Ectodermal cell (in vitro differentiated cells): ENCODE results near the gene PLEKHA7.
"Not testable (repeated sequence)": the region's sequence is repeated elsewhere in the genome, so short reads cannot be mapped to it uniquely, and the experiment has no call there.

Experiments used
- H3K27ac ChIP-seq: 2 replicates; pipeline ENCODE4 v1.7.0; 2013; ENCODE audit warnings: mild to moderate bottlenecking, low read depth, low read length; ENCODE audit not compliant: insufficient read depth, poor library complexity, severe bottlenecking
- H3K27me3 ChIP-seq: 2 replicates; pipeline ENCODE4 v1.7.0; 2013; ENCODE audit warnings: mild to moderate bottlenecking, low read length; ENCODE audit not compliant: insufficient read depth, control insufficient read depth, poor library complexity, severe bottlenecking
- H3K36me3 ChIP-seq: one replicate; pipeline ENCODE4 v1.7.0; 2013; ENCODE audit warnings: low read length; ENCODE audit not compliant: control insufficient read depth, insufficient read depth
- H3K4me1 ChIP-seq: one replicate; pipeline ENCODE4 v1.7.0; 2013; ENCODE audit warnings: low read length; ENCODE audit not compliant: control insufficient read depth, insufficient read depth
- H3K4me3 ChIP-seq: 2 replicates; pipeline ENCODE4 v1.7.0; 2013; ENCODE audit warnings: low read depth, low read length, control low read depth; ENCODE audit not compliant: insufficient read depth
- H3K9me3 ChIP-seq: 2 replicates; pipeline ENCODE4 v1.7.0; 2013; ENCODE audit warnings: mild to moderate bottlenecking, low read length, moderate library complexity; ENCODE audit not compliant: control insufficient read depth
- WGBS, 2 experiments: methylation state at CpG; one replicate each; pipeline ENCODE4 v1.1.7; 2013; ENCODE audit warnings: missing lambda C conversion rate in 2 of 2; 5-methylcytosine and 5-hydroxymethylcytosine counted together

PLEKHA7 gene

GRCh38 chr11:17010851-17011420, 3.3 kb downstream of the PLEKHA7 start:
- no peaks in the 10 kb centered on the region for H3K9me3 ChIP-seq
- WGBS, 2 experiments: 71 to 76% methylated on average over 8 of the region's 8 CpGs
- no peak overlapping the region for H3K4me3 ChIP-seq
- H3K4me1 ChIP-seq: no peaks in the 10 kb centered on the region
- H3K27me3 ChIP-seq: peaks cover 46% of the 10 kb centered on the region
- no peak overlapping the region for H3K27ac ChIP-seq
- H3K36me3 ChIP-seq: no peaks in the 10 kb centered on the region

DNA sequence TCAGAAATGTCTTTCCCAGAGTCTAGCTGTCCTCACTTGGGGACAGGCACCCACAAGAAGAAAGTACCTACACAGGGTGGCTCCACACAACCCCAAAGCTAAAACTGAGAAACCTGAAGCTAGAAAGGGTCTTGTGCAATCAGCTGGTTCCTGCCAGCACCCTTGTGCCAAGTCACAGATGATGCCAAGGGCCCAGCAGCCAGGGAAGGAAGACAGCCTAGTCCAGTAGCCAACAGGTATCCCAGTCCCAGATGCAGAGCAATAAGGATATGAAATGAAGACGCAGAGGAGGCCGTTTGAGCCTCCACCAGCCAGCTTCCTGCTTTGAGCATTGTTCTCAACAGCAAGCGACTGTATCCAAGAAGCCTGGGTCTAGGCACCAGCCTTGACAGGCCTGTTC, 6.1 kb downstream of the PLEKHA7 start:
- H3K36me3 ChIP-seq: no peaks in the 10 kb centered on the region
- 93 to 96% methylated on average over 3 of the region's 3 CpGs for WGBS, 2 experiments
- no peaks in the 10 kb centered on the region for H3K9me3 ChIP-seq

DNA sequence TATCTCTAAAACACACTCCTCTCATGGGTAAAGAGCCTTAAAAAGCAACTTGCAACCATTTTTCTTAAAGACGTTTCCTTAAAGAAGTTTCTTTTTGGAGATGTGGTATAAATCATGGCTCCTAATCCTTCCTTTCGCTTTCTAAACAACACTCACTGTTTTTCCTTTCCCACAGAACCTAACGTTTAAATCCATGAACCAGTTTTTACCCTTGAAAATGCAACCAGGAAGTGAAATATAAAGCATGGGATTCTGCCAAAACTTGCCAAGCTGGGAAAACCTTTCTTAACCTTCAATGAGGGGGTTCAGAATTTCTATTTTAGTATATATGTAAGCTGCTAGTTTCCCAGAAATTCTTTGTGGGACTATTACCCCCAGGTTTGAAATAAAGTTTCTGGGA, 8.6 kb downstream of the PLEKHA7 start:
- Histone ChIP-seq H3K4me1 (no peaks in the 10 kb centered on the region), H3K27ac (no peak overlapping the region), H3K9me3 (no peaks in the 10 kb centered on the region), H3K36me3 (no peaks in the 10 kb centered on the region), H3K27me3 (no peaks in the 10 kb centered on the region), H3K4me3 (no peak overlapping the region)
- 42 to 46% methylated on average over 2 of the region's 3 CpGs for WGBS, 2 experiments

More for the DNA sequence above, 6.1 kb downstream of the PLEKHA7 start:
- peaks cover 23% of the 10 kb centered on the region for H3K27me3 ChIP-seq
- no peak overlapping the region for H3K27ac ChIP-seq
- no peak overlapping the region for H3K4me3 ChIP-seq
- no peaks in the 10 kb centered on the region for H3K4me1 ChIP-seq

GRCh38 chr11:17004486-17005148, 9.6 kb downstream of the PLEKHA7 start:
- no peaks in the 10 kb centered on the region for H3K9me3 ChIP-seq
- no peak overlapping the region for H3K4me3 ChIP-seq
- H3K36me3 ChIP-seq: no peaks in the 10 kb centered on the region
- H3K27me3 ChIP-seq: no peaks in the 10 kb centered on the region
- no peaks in the 10 kb centered on the region for H3K4me1 ChIP-seq
- H3K27ac ChIP-seq: no peak overlapping the region
- WGBS, 2 experiments: 80 to 92% methylated on average over 4 to 7 of the region's 7 CpGs

DNA sequence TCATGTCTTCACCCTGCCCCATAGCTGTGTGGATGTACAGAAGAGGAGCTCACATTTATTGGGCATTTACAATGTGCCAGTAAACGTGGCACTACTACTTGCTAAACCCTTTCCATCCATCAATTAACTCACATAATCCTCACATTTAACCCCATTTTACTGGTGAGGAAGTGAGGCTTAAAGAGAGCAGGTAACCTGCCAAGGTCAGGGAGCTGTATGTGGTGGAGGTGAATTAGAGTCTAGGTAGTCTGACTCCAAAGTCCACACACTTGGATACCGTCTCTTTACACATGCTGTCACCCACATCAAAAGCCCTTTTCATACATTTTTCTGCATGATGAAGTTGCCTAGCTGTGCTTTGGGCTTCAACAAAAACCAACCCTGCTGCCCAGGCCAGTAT, 10.8 kb downstream of the PLEKHA7 start:
- 82 to 85% methylated on average over 2 of the region's 2 CpGs for WGBS, 2 experiments

DNA sequence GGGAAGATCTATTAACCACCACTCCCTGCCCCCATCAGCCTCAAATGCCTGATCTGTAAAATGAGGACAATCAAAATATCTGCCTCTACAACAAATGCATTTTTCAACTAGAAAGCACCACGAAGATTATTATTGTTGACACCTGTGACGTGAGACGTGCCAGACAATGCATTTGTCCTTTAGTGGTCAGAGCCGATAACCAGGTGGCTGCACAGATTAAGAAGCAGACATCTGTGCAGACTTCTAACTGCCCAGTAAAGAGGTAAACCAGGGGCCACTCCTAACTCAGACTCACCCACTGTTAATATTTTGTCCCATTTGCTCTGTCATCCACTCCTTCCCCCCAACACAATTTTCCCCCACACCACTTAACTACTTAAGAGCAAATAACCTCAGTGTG, 11.7 kb downstream of the PLEKHA7 start:
- Histone ChIP-seq H3K27me3 (no peaks in the 10 kb centered on the region), H3K4me1 (peaks cover 8% of the 10 kb centered on the region), H3K36me3 (no peaks in the 10 kb centered on the region), H3K27ac (no peak overlapping the region), H3K4me3 (no peak overlapping the region), H3K9me3 (no peaks in the 10 kb centered on the region)
- WGBS, 2 experiments: 93 to 97% methylated on average over 4 of the region's 4 CpGs

More for the DNA sequence above, 10.8 kb downstream of the PLEKHA7 start:
- H3K4me3 ChIP-seq: no peak overlapping the region
- H3K36me3 ChIP-seq: no peaks in the 10 kb centered on the region
- H3K27me3 ChIP-seq: no peaks in the 10 kb centered on the region
- peaks cover 8% of the 10 kb centered on the region for H3K4me1 ChIP-seq
- no peaks in the 10 kb centered on the region for H3K9me3 ChIP-seq
- no peak overlapping the region for H3K27ac ChIP-seq

DNA sequence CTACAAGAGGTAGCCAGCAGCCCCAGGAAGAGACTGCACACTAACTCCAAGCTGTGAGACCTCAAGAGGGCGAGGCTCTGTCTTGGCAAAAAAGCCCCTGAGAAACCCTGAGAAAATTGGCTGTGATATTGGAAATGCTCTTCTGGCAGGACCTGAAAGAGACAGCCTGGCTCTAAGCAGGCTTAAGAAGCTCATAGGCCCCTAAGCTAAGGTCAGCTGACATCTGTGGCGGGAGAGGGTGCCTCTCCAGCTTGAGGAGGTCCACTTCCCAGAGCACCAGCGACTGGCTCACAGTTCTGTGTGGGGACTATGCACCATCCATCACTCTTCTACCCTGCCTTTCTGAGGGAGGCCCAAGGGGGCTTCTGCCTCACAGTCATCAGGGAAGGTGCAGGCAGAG, 12.4 kb downstream of the PLEKHA7 start:
- no peaks in the 10 kb centered on the region for H3K36me3 ChIP-seq

DNA sequence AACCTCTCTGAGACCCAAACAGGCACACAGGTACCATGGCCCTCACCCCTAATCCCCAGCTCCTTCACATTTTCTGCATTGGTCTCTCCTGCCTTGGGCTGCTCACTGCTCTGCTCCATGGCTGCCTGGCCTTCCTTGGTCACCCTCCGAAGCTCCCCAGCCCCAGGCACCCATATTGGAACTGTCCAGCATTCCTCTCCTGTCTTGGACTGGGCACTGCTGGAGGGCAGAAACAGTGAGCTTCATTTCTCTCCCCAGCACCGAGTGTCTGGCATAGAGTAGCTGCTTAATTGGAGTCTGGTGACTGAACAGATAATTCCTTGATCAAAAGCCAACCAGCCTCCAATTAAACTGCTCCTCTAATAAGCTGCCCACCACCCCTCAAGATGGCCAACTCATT, 13.2 kb downstream of the PLEKHA7 start:
- Histone ChIP-seq H3K4me3 (no peak overlapping the region), H3K4me1 (peaks cover 8% of the 10 kb centered on the region), H3K36me3 (no peaks in the 10 kb centered on the region), H3K27me3 (no peaks in the 10 kb centered on the region), H3K27ac (no peak overlapping the region), H3K9me3 (no peaks in the 10 kb centered on the region)
- WGBS, 2 experiments: 92 to 93% methylated on average over 2 of the region's 2 CpGs

More for the DNA sequence above, 12.4 kb downstream of the PLEKHA7 start:
- Histone ChIP-seq H3K27ac (no peak overlapping the region), H3K9me3 (no peaks in the 10 kb centered on the region), H3K4me1 (peaks cover 8% of the 10 kb centered on the region), H3K27me3 (no peaks in the 10 kb centered on the region), H3K4me3 (no peak overlapping the region)
- 91 to 93% methylated on average over 3 of the region's 3 CpGs for WGBS, 2 experiments

DNA sequence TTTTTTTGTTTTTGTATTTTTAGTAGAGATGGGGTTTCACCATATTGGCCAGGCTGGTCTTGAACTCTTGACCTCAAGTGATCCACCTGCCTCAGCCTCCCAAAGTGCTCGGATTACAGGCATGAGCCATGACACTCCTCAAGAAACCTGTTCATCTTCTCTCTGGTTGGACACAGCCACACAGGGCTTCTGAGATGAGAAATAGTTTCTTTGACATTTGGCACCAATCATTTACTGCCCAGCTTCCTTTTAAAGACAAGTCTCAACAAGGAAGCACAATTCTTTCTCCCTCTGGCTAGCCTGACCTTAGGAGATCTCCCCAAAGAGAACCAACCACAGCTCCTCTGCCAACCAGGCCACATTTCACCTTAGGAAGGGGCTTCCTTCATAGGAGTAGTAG, 14.0 kb downstream of the PLEKHA7 start:
- not testable (repeated sequence) for H3K27ac ChIP-seq, H3K4me1 ChIP-seq, H3K27me3 ChIP-seq, H3K9me3 ChIP-seq, H3K36me3 ChIP-seq, H3K4me3 ChIP-seq
- 96 to 97% methylated on average over 1 of the region's 1 CpG for WGBS, 2 experiments

- no peak overlapping the region for H3K4me3 ChIP-seq
- H3K27ac ChIP-seq: no peak overlapping the region
- H3K36me3 ChIP-seq: no peaks in the 10 kb centered on the region
- WGBS, 2 experiments: 86 to 88% methylated on average over 2 of the region's 2 CpGs
- H3K9me3 ChIP-seq: no peaks in the 10 kb centered on the region
- no peaks in the 10 kb centered on the region for H3K27me3 ChIP-seq
- peaks cover 8% of the 10 kb centered on the region for H3K4me1 ChIP-seq
Measured at GRCh38 chr11:16999116-16999515, 15.1 kb downstream of the PLEKHA7 start.
